Measurements from ENCODE around the gene EEFSEC.

DNA sequence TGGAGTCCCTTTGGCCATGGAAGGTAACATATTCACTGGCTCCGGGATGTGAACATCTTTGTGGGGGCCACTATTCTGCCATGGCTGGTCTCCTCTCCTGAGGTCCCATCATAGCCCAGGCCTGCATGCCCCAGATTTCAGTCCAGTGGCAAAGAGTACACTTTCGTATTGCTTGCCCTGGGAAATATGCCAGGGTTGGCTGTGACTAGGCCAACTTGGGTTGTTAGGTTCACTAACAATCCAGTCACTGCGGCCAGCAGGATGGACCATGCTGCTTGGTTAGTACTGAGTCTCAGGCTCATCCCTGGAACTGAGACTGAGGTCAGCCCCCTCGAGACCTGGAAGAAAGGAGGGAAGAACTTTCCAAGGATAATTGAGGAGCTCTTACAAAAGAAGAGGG is 9.8 kb upstream of the EEFSEC start:
- TF ChIP-seq CTCF (IDR thresholded peaks at IDR 0.05) (no peak), POLR2A (IDR thresholded peaks at IDR 0.05) (no peak)
